DOHH2 (cell line): Measurements from ENCODE around the gene SAE1.

Experiments used
- H3F3A ChIP-seq: fragments of 200-600 bp; sonication (generic), shearing (Covaris generic); 2 replicates; pipeline ENCODE4 v1.6.0; 2016; ENCODE audit warnings: antibody characterized with exemption, mild to moderate bottlenecking; ENCODE audit not compliant: control insufficient read depth, insufficient read depth
- H3K27ac ChIP-seq: fragments of 200-600 bp; sonication (generic); 2 replicates; pipeline ENCODE4 v1.5.1; 2014; ENCODE audit warnings: low read depth, mild to moderate bottlenecking, low read length, moderate library complexity
- H3K27me3 ChIP-seq: fragments of 200-600 bp; sonication (generic); 2 replicates; pipeline ENCODE4 v1.6.1; 2014; ENCODE audit warnings: mild to moderate bottlenecking, low read length, mixed read lengths; ENCODE audit not compliant: control insufficient read depth
- H3K36me3 ChIP-seq: fragments of 200-600 bp; sonication (generic); 2 replicates; pipeline ENCODE4 v1.6.1; 2014; ENCODE audit warnings: mild to moderate bottlenecking, low read length, moderate library complexity, mixed read lengths; ENCODE audit not compliant: control insufficient read depth
- H3K4me1 ChIP-seq: fragments of 200-600 bp; sonication (generic); 2 replicates; pipeline ENCODE4 v1.6.1; 2014; ENCODE audit warnings: mild to moderate bottlenecking, low read length, mixed read lengths; ENCODE audit not compliant: control insufficient read depth
- H3K4me2 ChIP-seq: fragments of 200-600 bp; sonication (generic); 2 replicates; pipeline ENCODE4 v1.6.0; 2014; ENCODE audit warnings: mild to moderate bottlenecking, low read length, moderate library complexity
- H3K4me3 ChIP-seq: fragments of 200-600 bp; sonication (generic); 2 replicates; pipeline ENCODE4 v1.5.1; 2014; ENCODE audit warnings: mild to moderate bottlenecking, low read length, mixed read lengths
- H3K79me2 ChIP-seq: fragments of 200-600 bp; sonication (generic); 2 replicates; pipeline ENCODE4 v1.6.1; 2014; ENCODE audit warnings: mild to moderate bottlenecking, low read length, mixed read lengths; ENCODE audit not compliant: control insufficient read depth
- H3K9me2 ChIP-seq: fragments of 200-600 bp; sonication (generic); replicated peaks from 2 replicates; pipeline ENCODE4 v1.6.1; 2014; ENCODE audit warnings: mild to moderate bottlenecking, low read length, mixed read lengths; ENCODE audit not compliant: control insufficient read depth
- H3K9me3 ChIP-seq: fragments of 200-600 bp; sonication (generic); 2 replicates; pipeline ENCODE4 v1.6.1; 2014; ENCODE audit warnings: antibody characterized with exemption, low read length, mixed read lengths; ENCODE audit not compliant: control insufficient read depth, insufficient read depth
- H4K20me1 ChIP-seq: fragments of 200-600 bp; sonication (generic); 2 replicates; pipeline ENCODE4 v1.6.0; 2014; ENCODE audit warnings: low read depth, mild to moderate bottlenecking, antibody characterized with exemption, low read length, moderate library complexity; ENCODE audit not compliant: control insufficient read depth, insufficient read depth
- EZH2phosphoT487 ChIP-seq: fragments of 200-600 bp; sonication (generic); IDR thresholded peaks from 2 replicates; pipeline ENCODE4 v1.6.1; 2017; ENCODE audit warnings: borderline replicate concordance, mild to moderate bottlenecking, antibody characterized with exemption, low read length, moderate library complexity, mixed read lengths
- TF ChIP-seq, protein P1 (sequence below): fragments of 200-600 bp; sonication (generic); IDR thresholded peaks from one replicate; pipeline ENCODE4 v1.5.1; 2014; ENCODE audit warnings: antibody characterized with exemption, mild to moderate bottlenecking, low read depth, low read length; ENCODE audit not compliant: poor library complexity, severe bottlenecking

SAE1 gene

DNA sequence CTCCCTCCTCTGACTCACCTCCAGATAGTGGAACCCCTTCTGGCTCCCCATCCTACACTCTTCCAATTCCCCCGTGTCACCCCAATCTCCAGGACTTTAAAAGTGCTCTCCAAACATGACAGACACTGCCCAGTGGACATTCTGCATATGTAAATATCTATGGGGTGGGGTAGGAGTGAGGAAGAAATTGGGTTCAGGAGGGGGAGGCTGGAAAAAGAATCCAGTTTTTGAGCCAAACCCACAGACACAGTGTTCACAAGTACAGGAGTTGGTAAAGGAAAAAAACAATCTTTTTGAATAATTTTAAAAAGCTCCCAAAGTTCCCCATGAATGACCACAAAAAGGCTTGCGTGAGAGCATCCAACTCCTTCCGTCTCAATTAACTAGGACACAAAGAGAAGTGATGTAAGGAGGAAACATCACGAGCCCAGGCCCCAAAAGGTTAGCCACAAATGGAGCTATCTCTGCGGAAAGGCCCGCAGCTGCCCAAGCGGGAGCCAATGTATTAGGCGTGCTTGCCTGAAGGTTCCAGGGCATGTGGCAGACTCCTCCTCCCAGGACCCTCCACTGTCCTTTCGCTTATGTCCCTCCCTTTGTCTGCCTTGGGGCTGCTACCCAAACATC, 35.0 kb upstream of the SAE1 start:
- Histone ChIP-seq H3K4me1 (0 out of 2 replicates have a peak, but pooled peaks cover 3% of the 10 kb centered on the region), H3K9me2 (no peaks in the 10 kb centered on the region), H3K27me3 (no peaks in the 10 kb centered on the region), H3K9me3 (no peaks in the 10 kb centered on the region), H3K27ac (no peak overlapping the region), H3K79me2 (peaks cover 90% of the 10 kb centered on the region), H3K36me3 (peaks cover 78% of the 10 kb centered on the region), H4K20me1 (peaks cover 9% of the 10 kb centered on the region; the same call in 1 of the 2 replicates), H3F3A (no peaks in the 10 kb centered on the region), H3K4me2 (no peak overlapping the region), H3K4me3 (no peak overlapping the region)
- TF ChIP-seq EZH2phosphoT487, result no peak
- TF ChIP-seq, protein P1, sequence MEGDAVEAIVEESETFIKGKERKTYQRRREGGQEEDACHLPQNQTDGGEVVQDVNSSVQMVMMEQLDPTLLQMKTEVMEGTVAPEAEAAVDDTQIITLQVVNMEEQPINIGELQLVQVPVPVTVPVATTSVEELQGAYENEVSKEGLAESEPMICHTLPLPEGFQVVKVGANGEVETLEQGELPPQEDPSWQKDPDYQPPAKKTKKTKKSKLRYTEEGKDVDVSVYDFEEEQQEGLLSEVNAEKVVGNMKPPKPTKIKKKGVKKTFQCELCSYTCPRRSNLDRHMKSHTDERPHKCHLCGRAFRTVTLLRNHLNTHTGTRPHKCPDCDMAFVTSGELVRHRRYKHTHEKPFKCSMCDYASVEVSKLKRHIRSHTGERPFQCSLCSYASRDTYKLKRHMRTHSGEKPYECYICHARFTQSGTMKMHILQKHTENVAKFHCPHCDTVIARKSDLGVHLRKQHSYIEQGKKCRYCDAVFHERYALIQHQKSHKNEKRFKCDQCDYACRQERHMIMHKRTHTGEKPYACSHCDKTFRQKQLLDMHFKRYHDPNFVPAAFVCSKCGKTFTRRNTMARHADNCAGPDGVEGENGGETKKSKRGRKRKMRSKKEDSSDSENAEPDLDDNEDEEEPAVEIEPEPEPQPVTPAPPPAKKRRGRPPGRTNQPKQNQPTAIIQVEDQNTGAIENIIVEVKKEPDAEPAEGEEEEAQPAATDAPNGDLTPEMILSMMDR, result no peak

DNA sequence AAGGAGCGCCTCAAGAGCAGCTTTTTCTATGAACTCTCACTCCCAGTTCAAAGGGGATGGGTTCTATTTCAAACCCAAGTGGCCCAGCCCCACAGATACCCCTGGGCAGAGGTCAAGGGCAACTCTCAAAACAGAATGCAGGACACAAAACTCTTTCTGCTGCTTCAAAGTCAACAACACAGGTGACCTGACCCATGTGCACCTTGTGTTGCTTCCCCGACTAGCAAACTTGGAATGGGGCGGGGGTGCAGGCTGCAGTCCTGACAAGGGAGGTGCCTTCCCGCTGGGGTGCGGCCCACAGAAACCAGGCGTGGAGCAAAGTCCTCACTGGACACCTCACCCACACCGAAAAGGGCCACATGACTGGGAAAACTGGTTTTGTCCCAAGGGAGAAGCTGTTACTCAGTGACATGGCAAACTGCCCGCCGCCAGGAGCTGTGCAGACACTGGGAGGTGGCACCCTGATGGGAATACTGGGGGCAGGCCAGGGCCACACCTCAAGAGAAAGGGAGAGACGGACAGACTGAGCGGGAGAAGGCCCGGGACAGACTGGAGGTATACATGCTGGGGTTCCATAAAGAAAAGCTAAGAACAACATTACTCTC, 34.4 kb upstream of the SAE1 start:
- no peaks in the 10 kb centered on the region for H3F3A ChIP-seq
- H3K9me3 ChIP-seq, result no peaks in the 10 kb centered on the region
- H3K27me3 ChIP-seq, result no peaks in the 10 kb centered on the region
- peaks cover 73% of the 10 kb centered on the region for H3K36me3 ChIP-seq
- peaks cover 9% of the 10 kb centered on the region; the same call in 1 of the 2 replicates for H4K20me1 ChIP-seq
- peaks cover 90% of the 10 kb centered on the region for H3K79me2 ChIP-seq
- 0 out of 2 replicates have a peak, but pooled peaks cover 3% of the 10 kb centered on the region for H3K4me1 ChIP-seq
- TF ChIP-seq EZH2phosphoT487, result no peak
- TF ChIP-seq, protein P1, result no peak
- no peak overlapping the region for H3K27ac ChIP-seq
- no peak overlapping the region for H3K4me3 ChIP-seq
- H3K9me2 ChIP-seq, result no peaks in the 10 kb centered on the region
- H3K4me2 ChIP-seq, result no peak overlapping the region

DNA sequence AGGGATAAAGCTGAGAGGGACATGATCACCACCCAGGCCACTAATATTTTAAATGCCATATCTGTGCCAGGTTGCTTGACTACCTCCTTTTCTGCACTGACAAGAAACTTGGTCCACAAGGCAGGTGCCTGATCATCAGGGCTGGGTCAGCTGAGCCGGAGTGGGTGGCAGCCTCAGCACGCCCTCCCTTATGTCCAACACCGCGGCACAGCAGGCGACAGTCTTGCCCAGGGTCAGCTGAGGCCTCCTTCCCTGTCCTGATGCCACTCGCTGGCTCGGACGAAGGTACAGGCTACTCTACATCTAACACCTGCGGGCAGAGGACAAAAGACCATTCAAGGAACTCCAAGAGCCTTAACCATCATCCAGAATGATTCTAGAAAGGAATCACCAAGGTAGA, 33.9 kb upstream of the SAE1 start:
- Histone ChIP-seq H3K36me3 (peaks cover 72% of the 10 kb centered on the region), H3K27ac (no peak overlapping the region), H4K20me1 (peaks cover 9% of the 10 kb centered on the region; the same call in 1 of the 2 replicates), H3K4me3 (no peak overlapping the region), H3K4me1 (0 out of 2 replicates have a peak, but pooled peaks cover 3% of the 10 kb centered on the region), H3K79me2 (peaks cover 95% of the 10 kb centered on the region), H3K4me2 (no peak overlapping the region), H3F3A (no peaks in the 10 kb centered on the region), H3K9me2 (no peaks in the 10 kb centered on the region), H3K27me3 (no peaks in the 10 kb centered on the region), H3K9me3 (no peaks in the 10 kb centered on the region)
- no peak for TF ChIP-seq EZH2phosphoT487
- TF ChIP-seq, protein P1, result no peak
